ENCODE results near the gene CADPS2. TPM values are rescaled to one million over a fixed set of nuclear protein-coding genes. Genes with fewer than 3 reads are reported as not detected.

The CADPS2 gene
- total and polyA plus RNA-seq, 2 of the 8 experiments (the other 6 are each of a cell fraction or from before 2014, with no cell fraction given): 8.9 to 22.3 TPM

DNA sequence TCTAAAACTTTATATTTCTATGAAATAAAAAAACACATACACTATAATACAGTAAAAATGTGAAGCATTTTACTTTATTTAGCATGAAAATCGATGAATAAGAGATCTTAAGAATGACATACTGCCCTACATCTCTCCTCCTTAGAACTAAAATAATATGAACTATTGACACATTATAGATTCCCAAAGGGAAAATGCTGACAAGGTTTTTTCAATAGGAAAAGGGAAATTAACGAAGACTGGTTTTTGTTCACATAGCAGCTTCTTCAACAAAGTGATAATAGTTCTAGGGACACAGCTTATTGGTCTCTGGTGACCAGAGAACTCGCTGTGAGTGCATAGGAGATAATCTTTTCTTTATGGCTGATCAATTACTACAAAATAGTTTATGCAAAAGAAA lies 523.8 kb downstream of the CADPS2 start:
- ChIA-PET CTCF (ENCODE audit: partially characterized antibody) (interaction anchor here (0.6 to 0.7 kb wide), 3 partner anchors 9 to 1384 kb away, joined by 3 read pairs; no protein-coding TSS in a partner anchor), POLR2A (ENCODE audit: partially characterized antibody) (no interaction called here)
- Histone ChIP-seq H3K79me1 (ENCODE audit: low read depth, low read length) (no peaks in the 10 kb centered on the region), H2AK5ac (ENCODE audit: low read depth, low read length) (no peak overlapping the region), H4K5ac (ENCODE audit: insufficient read length, low read depth, low read length) (no peak overlapping the region), H3K9ac (replicated peaks in 1 of 4; ENCODE audit: extremely low read depth in 1 of 4, low read depth in 3 of 4, low read length in 3 of 4) (no peak overlapping the region), H3K56ac (replicated peaks; ENCODE audit: insufficient read length, low read depth, low read length) (no peak overlapping the region), H2BK5ac (ENCODE audit: low read depth, low read length) (no peak overlapping the region), H3K23ac (ENCODE audit: insufficient read length) (no peak overlapping the region), H3K27me3 (replicated peaks in 1 of 4; ENCODE audit: control insufficient read depth in 3 of 4, extremely low read depth in 1 of 4, insufficient read depth in 3 of 4, low read length in 3 of 4) (no peaks in the 10 kb centered on the region), H3K18ac (ENCODE audit: extremely low read depth, low read length) (no peak overlapping the region), H3K9me3 (ENCODE audit: insufficient read depth in 2 of 2, low read depth in 1 of 2, low read length in 1 of 2) (no peaks in the 10 kb centered on the region), H3K79me2 (ENCODE audit: control insufficient read depth in 1 of 2, insufficient read depth in 2 of 2, low read length in 2 of 2) (no peaks in the 10 kb centered on the region), H3K4ac (replicated peaks; ENCODE audit: insufficient read length, low read depth, low read length) (no peak overlapping the region), H2BK15ac (ENCODE audit: low read length) (no peak overlapping the region), H3K14ac (ENCODE audit: insufficient read length) (no peak overlapping the region), H3K27ac (ENCODE audit: low read depth, low read length) (no peak overlapping the region), H3K4me1 (replicated peaks in 1 of 4; ENCODE audit: control insufficient read depth in 3 of 4, insufficient read depth in 4 of 4, low read length in 3 of 4) (peaks cover 0 to 4% (median 4%) of the 10 kb centered on the region in 4 experiments; a peak in 4 of 7 replicates), H3K4me2 (ENCODE audit: insufficient read depth in 1 of 2, low read depth in 2 of 2, low read length in 2 of 2) (no peak overlapping the region), H3K36me3 (ENCODE audit: control insufficient read depth in 2 of 4, insufficient read depth in 4 of 4, low read length in 3 of 4) (no peaks in the 10 kb centered on the region), H2BK20ac (ENCODE audit: low read length) (no peak overlapping the region), H2BK120ac (replicated peaks; ENCODE audit: low read depth, low read length) (no peak overlapping the region), H3K4me3 (ENCODE audit: extremely low read depth in 1 of 4, insufficient read depth in 2 of 4, low read depth in 3 of 4, low read length in 4 of 4) (no peak overlapping the region), H2BK12ac (ENCODE audit: low read depth, low read length) (no peak overlapping the region), H4K20me1 (replicated peaks in 1 of 2; ENCODE audit: control insufficient read depth in 1 of 2, insufficient read depth in 2 of 2, low read length in 2 of 2) (no peaks in the 10 kb centered on the region), H3K23me2 (ENCODE audit: low read depth, low read length) (no peaks in the 10 kb centered on the region), H2AFZ (ENCODE audit: low read length) (no peak overlapping the region), H4K8ac (ENCODE audit: extremely low read depth, insufficient read depth, low read length) (no peak overlapping the region), H4K91ac (replicated peaks; ENCODE audit: insufficient read length, low read length) (no peak overlapping the region)
- DNase-seq (ENCODE audit: low read depth in 1 of 2, low spot score in 2 of 2) (no peak), FAIRE-seq (no peak)
- TF ChIP-seq MAFK (IDR thresholded peaks at IDR 0.05; ENCODE audit: low read depth, low read length) (peak; percentile 44; the same call in 1 of the 2 replicates), SRF (IDR thresholded peaks at IDR 0.05; ENCODE audit: low read depth, low read length) (no peak), POLR2A (IDR thresholded peaks at IDR 0.05; ENCODE audit: control extremely low read depth in 1 of 2, low read depth in 2 of 2, low read length in 2 of 2) (no peak)
- WGBS, 2 experiments (ENCODE audit: extremely low coverage in 1 of 2, insufficient coverage in 1 of 2, insufficient read length in 1 of 2, insufficient replicate concordance in 2 of 2, low coverage in 1 of 2, low lambda C conversion rate in 2 of 2, missing lambda C conversion rate in 1 of 2): 84% methylated on average over 3 of the region's 3 CpGs; no CpG with 5 or more reads in 1 of the 2 experiments

Measured in H1 (cell line).